HepG2 (cell line): ENCODE data around the gene SIN3A. TPM values are rescaled to one million over a fixed set of nuclear protein-coding genes. Genes with fewer than 3 reads are reported as not detected.

Experiments
- ARID3A ChIP-seq: IDR thresholded peaks from 2 replicates; pipeline ENCODE4 v1.6.1; 2012; ENCODE audit warnings: low read depth, low read length, improper control_type of control experiment
- BCL6 ChIP-seq: IDR thresholded peaks from 2 replicates; pipeline ENCODE4 v1.6.1; 2016; ENCODE audit warnings: missing genetic modification reagents, missing compliant biosample characterization
- BHLHE40 ChIP-seq: IDR thresholded peaks from 2 replicates; pipeline ENCODE4 v1.6.1; 2011; ENCODE audit warnings: low read length, improper control_type of control experiment
- CBFB ChIP-seq: sonication (generic); formaldehyde crosslinking; IDR thresholded peaks from 2 replicates; pipeline ENCODE4 v1.4.0; 2020; ENCODE audit warnings: missing genetic modification reagents
- DR1 ChIP-seq: sonication (generic); formaldehyde crosslinking; IDR thresholded peaks from 2 replicates; pipeline ENCODE4 v1.8.0; 2021; ENCODE audit warnings: mild to moderate bottlenecking, missing genetic modification reagents, inconsistent platforms
- ELF1 ChIP-seq: sonication (generic); formaldehyde crosslinking; IDR thresholded peaks from 2 replicates; pipeline ENCODE4 v1.4.0; 2020; ENCODE audit warnings: missing genetic modification reagents
- ETV6 ChIP-seq: sonication (generic); formaldehyde crosslinking; conservative IDR thresholded peaks from 2 replicates; pipeline ENCODE4 v1.4.0; 2020; ENCODE audit warnings: missing genetic modification reagents
- ISL2 ChIP-seq: sonication (generic); formaldehyde crosslinking; IDR thresholded peaks from 2 replicates; pipeline ENCODE4 v1.5.0; 2020; ENCODE audit warnings: missing genetic modification reagents
- KDM3A ChIP-seq: IDR thresholded peaks from 2 replicates; pipeline ENCODE4 v1.6.1; 2018; ENCODE audit warnings: low read depth, missing compliant biosample characterization
- KLF9 ChIP-seq: IDR thresholded peaks from 2 replicates; pipeline ENCODE4 v1.6.1; 2016; ENCODE audit warnings: low read depth
- PITX1 ChIP-seq: sonication (generic); formaldehyde crosslinking; IDR thresholded peaks from 2 replicates; pipeline ENCODE4 v1.5.1; 2020; ENCODE audit warnings: mild to moderate bottlenecking, missing genetic modification reagents
- POGZ ChIP-seq: sonication (generic); formaldehyde crosslinking; IDR thresholded peaks from 2 replicates; pipeline ENCODE4 v1.4.0; 2020; ENCODE audit warnings: mild to moderate bottlenecking, missing genetic modification reagents
- RAD51 ChIP-seq: fragments of 450-650 bp; IDR thresholded peaks from 2 replicates; pipeline ENCODE4 v1.6.1; 2016; ENCODE audit warnings: borderline replicate concordance
- SALL1 ChIP-seq: sonication (generic); formaldehyde crosslinking; IDR thresholded peaks from 2 replicates; pipeline ENCODE4 v1.8.0; 2022; ENCODE audit warnings: mild to moderate bottlenecking, missing genetic modification reagents
- SOX5 ChIP-seq: IDR thresholded peaks from 2 replicates; pipeline ENCODE4 v1.6.1; 2016; ENCODE audit warnings: borderline replicate concordance
- SRSF1 ChIP-seq: fragments of 200-400 bp; formaldehyde crosslinking; optimal IDR thresholded peaks from 2 replicates; pipeline ENCODE3; 2017; ENCODE audit warnings: mild to moderate bottlenecking, low read depth, low read length, moderate library complexity
- ZC3H13 ChIP-seq: sonication (generic); formaldehyde crosslinking; IDR thresholded peaks from 2 replicates; pipeline ENCODE4 v1.8.1; 2023; ENCODE audit warnings: mild to moderate bottlenecking, missing genetic modification reagents, moderate library complexity
- ZKSCAN5 ChIP-seq: sonication (generic); formaldehyde crosslinking; IDR thresholded peaks from 2 replicates; pipeline ENCODE4 v1.5.1; 2020; ENCODE audit warnings: mild to moderate bottlenecking, missing genetic modification reagents
- ZNF232 ChIP-seq: sonication (generic); formaldehyde crosslinking; IDR thresholded peaks from 2 replicates; pipeline ENCODE4 v1.4.0; 2020; ENCODE audit warnings: missing genetic modification reagents, borderline replicate concordance
- ZNF275 ChIP-seq: sonication (generic); formaldehyde crosslinking; IDR thresholded peaks from 2 replicates; pipeline ENCODE4 v1.8.0; 2022; ENCODE audit warnings: missing genetic modification reagents, mild to moderate bottlenecking, inconsistent platforms, borderline replicate concordance
- ZNF280B ChIP-seq: sonication (generic); formaldehyde crosslinking; IDR thresholded peaks from 2 replicates; pipeline ENCODE4 v1.5.0; 2020; ENCODE audit warnings: missing genetic modification reagents, mild to moderate bottlenecking, borderline replicate concordance
- ZNF335 ChIP-seq: sonication (generic); formaldehyde crosslinking; IDR thresholded peaks from 2 replicates; pipeline ENCODE4 v1.4.0; 2020; ENCODE audit warnings: missing genetic modification reagents
- ZNF510 ChIP-seq: sonication (generic); formaldehyde crosslinking; IDR thresholded peaks from 2 replicates; pipeline ENCODE4 v1.4.0; 2020; ENCODE audit warnings: low read depth, mild to moderate bottlenecking, missing genetic modification reagents
- ZNF747 ChIP-seq: sonication (generic); formaldehyde crosslinking; IDR thresholded peaks from 2 replicates; pipeline ENCODE4 v1.8.1; 2023; ENCODE audit warnings: missing genetic modification reagents, mild to moderate bottlenecking, borderline replicate concordance
- polyA plus RNA-seq, 8 experiments: library from polyadenylated mRNA; depleted of rRNA in 3 of 8; stranded (reverse) in 7 of 8; unstranded in 1 of 8; fragments of >200 nt; fragmentation: Illumina TruSeq in 4 of 8; extraction: Trizol in 4 of 8; gene quantifications; 2 replicates each; pipeline versions ENCODE4 v1.2.1 to v1.2.3, GENCODE V29; 2011 to 2016; ENCODE audit warnings: low read depth in 4 of 8, missing spikeins in 1 of 8, mixed read lengths in 1 of 8; ENCODE audit not compliant: insufficient read depth in 1 of 8
- total RNA-seq, 5 experiments: library from RNA; depleted of rRNA; stranded (reverse); fragments of >200 nt; fragmentation: Illumina TruSeq; extraction: Trizol; gene quantifications; 2 replicates each; pipeline ENCODE4 v1.2.3, GENCODE V29; 2016; ENCODE audit warnings: low read depth in 1 of 5
- TF ChIP-seq, protein P1 (sequence below): sonication (generic); formaldehyde crosslinking; IDR thresholded peaks from 2 replicates; pipeline ENCODE4 v1.5.0; 2020; ENCODE audit warnings: missing genetic modification reagents
- TF ChIP-seq, protein P2 (sequence below): sonication (generic); formaldehyde crosslinking; IDR thresholded peaks from 2 replicates; pipeline ENCODE4 v1.8.0; 2022; ENCODE audit warnings: mild to moderate bottlenecking, missing genetic modification reagents, moderate library complexity

SIN3A gene
- total and polyA plus RNA-seq, 2 of the 13 experiments (the other 11 are each of a cell fraction or from before 2014, with no cell fraction given): 16.1 to 28.1 TPM

- TF ChIP-seq ZC3H13 (CRISPR knock-in tag) (no peak), ZNF335 (CRISPR knock-in tag) (peak; percentile 89), SRSF1 (no peak), SOX5 (CRISPR knock-in tag) (peak; percentile 65; the same call in 1 of the 2 replicates), KLF9 (CRISPR knock-in tag) (0 out of 2 replicates have a peak, but pooled peaks have one; percentile 23), ZNF510 (CRISPR knock-in tag) (peak; percentile 65; the same call in 1 of the 2 replicates), ISL2 (CRISPR knock-in tag) (peak; percentile 60; the same call in 1 of the 2 replicates), RAD51 (peak; percentile 99), ZKSCAN5 (CRISPR knock-in tag) (no peak), ARID3A (no peak), SALL1 (CRISPR knock-in tag) (peak; percentile 90), ELF1 (CRISPR knock-in tag) (peak; percentile 95), BCL6 (CRISPR knock-in tag) (no peak), ZNF280B (CRISPR knock-in tag) (peak; percentile 85), POGZ (CRISPR knock-in tag) (peak; percentile 73), ETV6 (CRISPR knock-in tag) (peak; percentile 69; the same call in 1 of the 2 replicates), BHLHE40 (peak; percentile 70), ZNF232 (CRISPR knock-in tag) (no peak; the same call in 1 of the 2 replicates), ZNF275 (CRISPR knock-in tag) (no peak), ZNF747 (CRISPR knock-in tag) (peak; percentile 15; the same call in 1 of the 2 replicates), KDM3A (peak; percentile 92), CBFB (CRISPR knock-in tag) (peak; percentile 87; the same call in 1 of the 2 replicates), DR1 (CRISPR knock-in tag) (0 out of 2 replicates have a peak, but pooled peaks have one; percentile 42), PITX1 (CRISPR knock-in tag) (peak; percentile 27; the same call in 1 of the 2 replicates)
- TF ChIP-seq, protein P1, sequence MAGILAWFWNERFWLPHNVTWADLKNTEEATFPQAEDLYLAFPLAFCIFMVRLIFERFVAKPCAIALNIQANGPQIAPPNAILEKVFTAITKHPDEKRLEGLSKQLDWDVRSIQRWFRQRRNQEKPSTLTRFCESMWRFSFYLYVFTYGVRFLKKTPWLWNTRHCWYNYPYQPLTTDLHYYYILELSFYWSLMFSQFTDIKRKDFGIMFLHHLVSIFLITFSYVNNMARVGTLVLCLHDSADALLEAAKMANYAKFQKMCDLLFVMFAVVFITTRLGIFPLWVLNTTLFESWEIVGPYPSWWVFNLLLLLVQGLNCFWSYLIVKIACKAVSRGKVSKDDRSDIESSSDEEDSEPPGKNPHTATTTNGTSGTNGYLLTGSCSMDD (CRISPR knock-in tag): no peak
- TF ChIP-seq, protein P2, sequence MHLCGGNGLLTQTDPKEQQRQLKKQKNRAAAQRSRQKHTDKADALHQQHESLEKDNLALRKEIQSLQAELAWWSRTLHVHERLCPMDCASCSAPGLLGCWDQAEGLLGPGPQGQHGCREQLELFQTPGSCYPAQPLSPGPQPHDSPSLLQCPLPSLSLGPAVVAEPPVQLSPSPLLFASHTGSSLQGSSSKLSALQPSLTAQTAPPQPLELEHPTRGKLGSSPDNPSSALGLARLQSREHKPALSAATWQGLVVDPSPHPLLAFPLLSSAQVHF (CRISPR knock-in tag): 0 out of 2 replicates have a peak, but pooled peaks have one; percentile 27
These were observed 115.7 kb downstream of the SIN3A start, which contains the start of gene COMMD4 (continued) for GRCh38 chr15:75335705-75336355.
